Hepatocyte (in vitro differentiated cells): ENCODE measurements around the gene PNPLA8.

Source experiments
- CTCF ChIP-seq: fragments of 200-600 bp; sonication (generic); IDR thresholded peaks from 2 replicates; pipeline ENCODE4 v1.5.1; 2016; ENCODE audit warnings: antibody characterized with exemption, mild to moderate bottlenecking; ENCODE audit not compliant: poor library complexity
- EZH2 ChIP-seq: fragments of 200-600 bp; sonication (generic); IDR thresholded peaks from 2 replicates; pipeline ENCODE4 v1.6.1; 2016; ENCODE audit warnings: antibody characterized with exemption, mild to moderate bottlenecking, borderline replicate concordance

GRCh38 chr7:108487646-108488045 lies 38.3 kb downstream of the PNPLA8 start:
- no peak for TF ChIP-seq CTCF
- no peak for TF ChIP-seq EZH2
